ENCODE measurements around the gene CFAP77.

- TF ChIP-seq CTCF (IDR thresholded peaks at IDR 0.05; ENCODE audit: insufficient read depth, low read length, poor library complexity, severe bottlenecking) (peak; percentile 78), EZH2phosphoT487 (conservative IDR thresholded peaks at IDR 0.05; ENCODE audit: low read length) (no peak)
Measured at GRCh38 chr9:132546148-132547051, 136.4 kb downstream of the CFAP77 start.

All from SU-DHL-6 (cell line).